HG03097 (cell line): ENCODE data around the gene AGBL1.

ENCODE experiments used
- ATAC-seq: cut with Tn5 transposase; IDR thresholded peaks from one replicate; pipeline ENCODE4 v1.9.1; 2021; ENCODE audit not compliant: unreplicated experiment, low FRiP score

AGBL1 gene

DNA sequence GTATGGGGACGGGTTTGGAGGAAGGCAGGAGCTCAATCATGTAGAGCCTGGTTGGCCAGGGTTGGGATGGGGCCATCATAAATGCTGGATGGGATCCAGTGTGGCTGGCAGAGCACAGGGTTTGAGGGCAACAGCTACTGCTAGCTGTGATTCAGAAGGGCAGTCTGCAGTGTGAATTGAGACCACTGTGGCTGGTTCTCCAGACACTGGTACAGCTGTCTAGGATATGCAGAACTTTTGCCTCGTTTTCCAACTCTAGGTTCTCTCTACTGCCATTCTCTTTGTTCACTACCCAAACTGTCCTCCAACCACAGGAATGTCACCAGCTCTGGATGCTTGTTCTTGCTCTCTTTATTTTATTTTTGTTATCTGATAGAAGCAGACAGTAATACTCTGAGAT is 543.6 kb downstream of the AGBL1 start:
- no peak for ATAC-seq

DNA sequence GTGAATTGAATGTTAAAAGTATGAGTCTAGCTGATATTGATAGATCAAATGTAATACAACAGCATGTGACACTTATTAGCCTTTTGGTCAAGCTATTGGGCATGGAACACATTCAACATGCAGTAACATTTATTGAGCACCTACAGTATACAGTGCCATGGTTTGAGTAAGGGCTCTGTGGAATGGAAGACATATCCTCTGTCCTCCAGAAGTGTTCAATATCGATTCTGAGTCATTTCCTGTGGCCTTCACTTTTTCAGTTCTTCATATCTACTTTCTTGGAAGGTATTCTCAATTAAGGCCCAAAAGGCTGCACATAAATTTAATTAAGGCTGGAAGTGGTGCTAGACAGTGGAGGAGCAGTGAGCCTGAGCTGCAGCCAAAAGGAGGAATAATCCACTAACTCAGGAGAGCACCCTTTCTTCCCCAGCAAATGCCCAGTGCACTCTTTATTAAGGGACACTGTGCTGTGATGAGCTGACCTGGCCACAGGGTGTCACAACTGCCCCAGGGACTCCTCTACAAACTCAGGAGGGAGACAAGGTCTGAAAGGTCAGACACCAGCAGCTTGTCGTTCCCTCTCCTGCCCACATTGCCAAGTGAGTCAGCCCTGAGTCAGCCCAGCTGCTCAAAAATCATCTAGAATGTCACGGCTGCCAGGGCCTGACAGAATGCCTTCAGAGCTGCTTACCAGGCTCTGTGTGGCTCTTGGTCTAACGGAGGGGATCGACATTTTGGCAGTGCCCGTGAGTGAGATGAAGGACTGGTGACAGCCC is 544.8 kb downstream of the AGBL1 start:
- no peak for ATAC-seq

GRCh38 chr15:86629409-86630356 is 550.0 kb downstream of the AGBL1 start:
- ATAC-seq = no peak

DNA sequence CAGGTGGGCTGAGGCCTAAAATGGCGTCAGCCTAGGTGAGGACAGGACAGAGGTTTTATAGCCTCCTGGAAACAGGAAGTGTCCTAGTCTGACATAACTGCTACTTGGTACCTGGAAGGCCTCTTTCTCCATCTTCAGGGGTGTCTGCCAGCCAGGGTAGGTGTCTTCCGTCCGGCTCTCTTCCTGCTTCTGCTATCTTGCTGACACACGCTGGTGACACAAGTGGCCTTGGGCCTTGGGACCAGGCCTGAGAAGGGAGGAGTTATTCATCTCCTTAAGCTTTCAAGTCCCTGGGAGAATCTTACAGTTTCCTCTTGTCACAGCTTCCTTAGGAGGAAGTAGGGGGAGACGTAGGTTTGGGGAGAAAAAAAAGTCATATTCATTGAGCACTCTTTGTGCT is 551.3 kb downstream of the AGBL1 start:
- ATAC-seq = no peak

DNA sequence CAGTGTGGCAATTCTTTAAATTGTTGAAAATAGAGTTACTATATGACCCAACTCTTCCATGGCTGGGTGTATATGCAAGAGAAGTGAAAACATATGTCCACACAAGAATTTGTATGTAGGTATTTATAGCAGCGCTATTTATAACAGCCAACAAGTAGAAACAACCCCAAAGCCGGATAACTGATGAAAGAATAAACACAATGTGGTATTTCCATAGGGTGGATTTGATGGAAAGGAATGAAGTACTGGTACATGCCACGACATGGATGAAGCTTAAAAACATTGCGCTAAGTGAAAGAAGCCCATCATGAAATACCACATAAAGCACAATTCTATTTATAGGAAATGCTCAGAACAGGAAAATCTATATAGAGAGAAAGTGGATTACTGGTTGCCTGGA is 554.5 kb downstream of the AGBL1 start:
- no peak for ATAC-seq

GRCh38 chr15:86634992-86635638 is 555.4 kb downstream of the AGBL1 start:
- ATAC-seq = no peak

DNA sequence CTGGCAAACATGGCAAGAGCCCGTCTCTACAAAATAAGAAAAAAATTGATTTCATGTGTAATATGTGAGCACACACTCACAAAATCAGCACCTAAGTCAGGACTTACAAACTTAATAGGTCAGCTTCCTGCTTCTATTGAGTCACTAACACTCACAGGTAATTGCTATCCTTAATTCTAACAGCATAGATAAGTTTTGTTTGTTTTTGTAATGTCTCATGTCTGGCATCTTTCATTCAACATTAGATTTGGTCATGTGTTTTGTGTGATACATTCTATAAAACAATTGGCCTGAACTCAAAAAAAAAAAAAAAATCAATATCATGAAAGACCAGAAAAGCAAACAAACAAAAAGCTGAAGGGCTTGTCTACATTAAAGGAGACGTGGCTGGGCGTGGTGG is 564.7 kb downstream of the AGBL1 start:
- no peak for ATAC-seq

DNA sequence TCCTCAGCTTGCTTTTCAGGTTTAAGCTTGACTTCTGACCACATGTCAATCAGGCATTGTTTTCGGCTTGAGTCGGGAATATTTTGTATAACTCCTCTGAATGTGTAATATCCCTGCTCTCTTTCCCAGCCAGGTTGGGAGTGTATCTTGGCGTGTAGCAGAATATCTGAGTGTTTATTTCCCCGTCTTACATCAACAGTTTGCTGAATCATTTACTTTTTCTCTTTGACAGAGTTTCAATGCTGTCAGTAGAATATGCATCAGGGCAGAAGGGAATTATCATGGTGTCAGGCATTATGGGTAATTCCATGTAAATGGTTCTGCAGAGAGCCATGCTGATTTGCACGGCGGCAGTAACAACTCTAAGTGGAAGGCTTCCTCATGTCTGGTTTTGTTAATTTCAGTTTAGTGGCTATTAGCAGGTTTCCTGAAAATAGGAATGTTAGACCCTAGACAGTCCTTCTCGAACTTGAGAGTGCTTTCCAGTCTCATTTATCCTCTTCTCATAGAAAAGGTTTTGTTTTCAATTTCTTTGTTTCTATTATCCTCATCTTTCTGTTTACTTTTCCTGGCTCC is 566.3 kb downstream of the AGBL1 start:
- ATAC-seq = no peak

GRCh38 chr15:86647810-86648440 is 568.3 kb downstream of the AGBL1 start:
- ATAC-seq = no peak

GRCh38 chr15:86649277-86649676 is 569.6 kb downstream of the AGBL1 start:
- no peak for ATAC-seq

DNA sequence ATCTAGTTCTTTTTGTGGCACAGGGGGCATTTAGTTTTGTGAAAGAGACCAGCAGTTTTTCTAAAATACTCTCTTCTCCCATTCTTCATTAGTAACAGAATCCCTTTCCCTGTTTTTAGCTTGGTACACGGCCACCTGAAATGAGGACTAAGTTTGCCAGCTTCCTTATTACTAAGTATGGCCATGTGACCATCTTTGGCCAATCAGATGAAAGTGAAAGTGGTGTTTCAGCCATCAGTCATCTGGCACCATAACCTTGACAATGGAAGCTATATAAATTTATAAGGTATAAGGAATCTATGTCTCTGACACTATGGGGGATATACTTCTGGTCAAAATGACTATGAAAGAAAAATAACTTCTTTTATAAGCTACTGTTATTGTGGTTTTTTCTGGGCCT is 570.4 kb downstream of the AGBL1 start:
- ATAC-seq = no peak

DNA sequence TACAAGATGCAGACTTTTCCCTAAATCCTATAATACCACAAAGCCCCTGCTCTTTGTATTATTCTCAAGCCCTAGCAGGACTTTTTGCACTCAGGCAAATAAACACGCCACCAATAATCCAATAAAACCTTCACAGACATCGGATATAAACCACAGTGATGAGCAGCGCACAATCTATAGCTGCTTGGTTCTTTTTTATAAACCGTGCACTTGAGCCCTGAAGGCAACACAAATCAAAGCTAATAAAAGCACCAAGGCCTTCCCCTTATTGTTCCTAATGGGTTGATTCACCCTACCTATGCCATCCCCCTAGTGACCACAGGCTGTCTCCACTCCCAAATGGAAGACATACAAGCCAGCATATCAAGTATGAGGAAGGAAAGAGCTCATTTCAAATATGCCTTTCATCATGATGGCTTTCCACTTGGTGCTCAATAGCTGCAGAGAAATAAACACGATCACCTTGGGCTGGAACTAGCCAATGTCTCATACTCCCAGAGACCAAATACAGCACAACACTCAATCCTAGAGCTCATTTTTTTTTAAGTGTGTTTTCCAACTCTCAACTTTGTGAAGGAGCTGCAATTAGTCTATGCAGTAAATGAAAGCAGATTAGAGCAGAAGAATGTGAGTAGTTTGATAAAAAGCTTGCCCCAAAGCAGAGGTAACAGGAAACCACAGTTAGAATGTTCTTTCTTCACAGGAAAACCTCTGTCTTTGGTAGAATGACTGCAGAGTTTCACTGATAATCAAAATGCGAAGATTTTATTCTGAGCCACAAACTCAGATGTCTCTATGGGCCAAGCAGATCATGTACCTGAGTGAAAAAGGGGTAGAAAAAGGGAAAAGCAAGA is 573.9 kb downstream of the AGBL1 start:
- ATAC-seq = no peak

DNA sequence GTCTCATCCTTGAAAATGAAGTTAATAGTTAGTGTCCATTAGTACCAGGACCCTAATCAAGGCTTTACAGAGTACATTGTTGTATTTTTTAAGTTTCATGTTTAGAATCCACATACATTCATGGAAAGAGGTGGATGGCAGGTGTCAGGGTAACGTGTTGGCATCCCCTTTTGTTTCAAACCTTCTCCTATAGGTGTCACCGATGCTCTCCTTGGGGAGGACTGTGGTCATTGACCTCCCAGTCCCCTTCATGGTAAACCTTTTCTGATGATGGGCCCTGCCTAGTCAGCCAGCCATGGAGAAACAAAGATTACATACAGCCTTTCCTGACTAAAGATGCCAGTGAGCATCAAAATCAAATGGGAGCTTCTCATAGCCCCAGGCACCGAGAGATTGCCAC is 574.8 kb downstream of the AGBL1 start:
- no peak for ATAC-seq

GRCh38 chr15:86657305-86657704 is 577.6 kb downstream of the AGBL1 start:
- no peak for ATAC-seq

- ATAC-seq = no peak
Measured at GRCh38 chr15:86659724-86660411, 580.2 kb downstream of the AGBL1 start.

GRCh38 chr15:86661580-86661979 is 581.9 kb downstream of the AGBL1 start:
- no peak for ATAC-seq

DNA sequence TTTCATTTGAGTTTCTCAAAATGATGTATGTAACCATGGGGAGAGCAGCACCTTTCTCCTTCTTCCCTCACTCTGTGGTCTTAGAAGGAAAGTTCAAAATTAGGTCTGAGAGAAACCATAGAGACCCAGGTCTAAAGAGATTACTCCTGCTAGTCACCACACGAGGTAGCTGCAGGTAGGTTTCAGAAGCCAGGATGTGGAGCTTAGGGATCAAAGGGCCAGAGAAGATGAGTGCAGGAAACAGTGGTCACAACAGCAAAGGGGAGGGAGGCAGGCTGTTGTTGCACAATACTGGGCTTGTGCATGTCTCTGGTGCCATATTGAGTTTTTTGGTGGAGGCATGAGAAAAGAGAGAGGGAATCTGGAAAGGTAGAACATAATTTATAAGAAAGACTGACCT is 583.6 kb downstream of the AGBL1 start:
- no peak for ATAC-seq

- no peak for ATAC-seq
Measured at GRCh38 chr15:86663979-86664378, 584.3 kb downstream of the AGBL1 start.

GRCh38 chr15:86664581-86664980 is 584.9 kb downstream of the AGBL1 start:
- no peak for ATAC-seq
